Measurements from ENCODE around the gene USP51.
"Not testable (repeated sequence)": the region's sequence is repeated elsewhere in the genome, so short reads cannot be mapped to it uniquely, and the experiment has no call there.

The USP51 gene

GRCh38 chrX:55479956-55480355, 9.7 kb downstream of the USP51 start:
- DNase-seq (ENCODE audit: insufficient read length, low spot score); FAIRE-seq: not testable (repeated sequence)

- peak; percentile 85 for FAIRE-seq
Measured at GRCh38 chrX:55465791-55466190, 23.9 kb downstream of the USP51 start.

GRCh38 chrX:55465108-55465507, 24.5 kb downstream of the USP51 start:
- DNase-seq (ENCODE audit: insufficient read length, low spot score); FAIRE-seq: not testable (repeated sequence)

More at GRCh38 chrX:55465791-55466190, 23.9 kb downstream of the USP51 start:
- not testable (repeated sequence) for DNase-seq (ENCODE audit: insufficient read length, low spot score)

GRCh38 chrX:55464050-55464449, 25.6 kb downstream of the USP51 start:
- not testable (repeated sequence) for DNase-seq (ENCODE audit: insufficient read length, low spot score)
- FAIRE-seq, result peak; percentile 54

GRCh38 chrX:55459926-55460325, 29.7 kb downstream of the USP51 start:
- not testable (repeated sequence) for FAIRE-seq; DNase-seq (ENCODE audit: insufficient read length, low spot score)

- FAIRE-seq; DNase-seq (ENCODE audit: insufficient read length, low spot score): not testable (repeated sequence)
Measured at GRCh38 chrX:55459426-55459825, 30.2 kb downstream of the USP51 start.

GRCh38 chrX:55455708-55456107, 33.9 kb downstream of the USP51 start:
- not testable (repeated sequence) for DNase-seq (ENCODE audit: insufficient read length, low spot score)
- peak; percentile 79 for FAIRE-seq

GRCh38 chrX:55452833-55453124, 36.9 kb downstream of the USP51 start:
- FAIRE-seq (peak; percentile 76), DNase-seq (ENCODE audit: insufficient read length, low spot score) (no peak)

- FAIRE-seq (peak; percentile 93), DNase-seq (ENCODE audit: insufficient read length, low spot score) (peak; percentile 46)
Measured at GRCh38 chrX:55451990-55452832, 37.4 kb downstream of the USP51 start, which contains the start of gene MAGEH1. MAGEH1 (plus strand) TSS chrX:55452127; CDS start chrX:55452375, 248 bp downstream.

- FAIRE-seq (no peak), DNase-seq (ENCODE audit: insufficient read length, low spot score) (no peak)
Measured at GRCh38 chrX:55451626-55451989, 38.0 kb downstream of the USP51 start.

GRCh38 chrX:55451141-55451540, 38.5 kb downstream of the USP51 start:
- FAIRE-seq (no peak), DNase-seq (ENCODE audit: insufficient read length, low spot score) (no peak)

- DNase-seq (ENCODE audit: insufficient read length, low spot score) (no peak), FAIRE-seq (no peak)
Measured at GRCh38 chrX:55450259-55450658, 39.4 kb downstream of the USP51 start.

- not testable (repeated sequence) for DNase-seq (ENCODE audit: insufficient read length, low spot score); FAIRE-seq
Measured at GRCh38 chrX:55443468-55443867, 46.2 kb downstream of the USP51 start.

All from GM19239 (cell line).